OCI-LY7 (cell line): ENCODE measurements around the gene URB2.

Experiments
- EZH2phosphoT487 ChIP-seq: fragments of 200-600 bp; sonication (generic); IDR thresholded peaks from 2 replicates; pipeline ENCODE4 v1.6.1; 2018; ENCODE audit warnings: low read depth, borderline replicate concordance, mild to moderate bottlenecking, mixed run types, antibody characterized with exemption, low read length, moderate library complexity, mixed read lengths
- TF ChIP-seq, protein P1 (sequence below): fragments of 200-600 bp; sonication (generic); conservative IDR thresholded peaks from 2 replicates; pipeline ENCODE4 v1.5.1; 2014; ENCODE audit warnings: mild to moderate bottlenecking, antibody characterized with exemption, low read length, moderate library complexity, mixed read lengths

DNA sequence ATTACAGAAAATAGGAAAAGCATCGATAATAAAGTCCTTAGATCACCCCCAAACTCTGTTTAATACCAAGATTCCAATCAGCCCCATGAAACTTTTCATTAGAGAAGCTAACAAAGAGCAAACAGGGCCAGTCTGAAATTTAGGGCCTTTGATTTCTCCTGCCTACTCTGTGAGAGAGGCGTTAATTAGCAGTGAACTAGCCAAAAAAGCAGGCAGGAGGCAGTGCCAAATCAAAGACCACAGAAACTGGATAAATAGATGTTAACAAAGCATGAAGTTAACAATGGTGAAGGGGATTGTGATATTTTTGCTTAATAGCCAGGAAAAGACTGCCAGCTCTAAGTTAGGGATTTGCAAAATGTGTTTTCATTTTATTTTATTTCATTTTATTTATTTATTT, 11.3 kb upstream of the URB2 start:
- TF ChIP-seq, protein P1, sequence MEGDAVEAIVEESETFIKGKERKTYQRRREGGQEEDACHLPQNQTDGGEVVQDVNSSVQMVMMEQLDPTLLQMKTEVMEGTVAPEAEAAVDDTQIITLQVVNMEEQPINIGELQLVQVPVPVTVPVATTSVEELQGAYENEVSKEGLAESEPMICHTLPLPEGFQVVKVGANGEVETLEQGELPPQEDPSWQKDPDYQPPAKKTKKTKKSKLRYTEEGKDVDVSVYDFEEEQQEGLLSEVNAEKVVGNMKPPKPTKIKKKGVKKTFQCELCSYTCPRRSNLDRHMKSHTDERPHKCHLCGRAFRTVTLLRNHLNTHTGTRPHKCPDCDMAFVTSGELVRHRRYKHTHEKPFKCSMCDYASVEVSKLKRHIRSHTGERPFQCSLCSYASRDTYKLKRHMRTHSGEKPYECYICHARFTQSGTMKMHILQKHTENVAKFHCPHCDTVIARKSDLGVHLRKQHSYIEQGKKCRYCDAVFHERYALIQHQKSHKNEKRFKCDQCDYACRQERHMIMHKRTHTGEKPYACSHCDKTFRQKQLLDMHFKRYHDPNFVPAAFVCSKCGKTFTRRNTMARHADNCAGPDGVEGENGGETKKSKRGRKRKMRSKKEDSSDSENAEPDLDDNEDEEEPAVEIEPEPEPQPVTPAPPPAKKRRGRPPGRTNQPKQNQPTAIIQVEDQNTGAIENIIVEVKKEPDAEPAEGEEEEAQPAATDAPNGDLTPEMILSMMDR: no peak
- no peak for TF ChIP-seq EZH2phosphoT487
